ENCODE results near the gene XIRP2. TPM values are rescaled to one million over a fixed set of nuclear protein-coding genes. Genes with fewer than 3 reads are reported as not detected.
"Not testable (repeated sequence)": the region's sequence is repeated elsewhere in the genome, so short reads cannot be mapped to it uniquely, and the experiment has no call there.

Gene XIRP2
- polyA plus RNA-seq, 4 donors: 0.05 to 0.15 (median 0.11) TPM

DNA sequence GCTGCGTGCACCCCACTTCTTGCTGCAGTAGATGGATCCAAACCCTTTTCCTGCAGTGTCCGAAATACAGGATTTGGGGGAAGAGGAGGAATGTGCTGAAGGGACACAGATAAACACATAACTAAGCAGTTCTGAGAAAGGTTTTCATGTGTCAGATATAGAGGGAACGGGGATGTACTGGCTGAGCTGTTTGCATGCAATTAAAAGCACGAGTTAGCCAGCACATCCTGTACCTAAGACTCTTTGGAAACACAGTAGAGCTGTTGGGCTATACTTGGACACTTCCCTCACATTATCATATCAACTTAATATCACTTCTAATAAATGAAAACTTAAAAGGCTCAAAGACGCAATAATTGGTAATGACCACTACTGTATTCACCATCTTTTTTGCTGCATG is 377.4 kb downstream of the XIRP2 start:
- no peak for DNase-seq (ENCODE audit: low read depth in 4 of 4, low spot score in 3 of 4)

DNA sequence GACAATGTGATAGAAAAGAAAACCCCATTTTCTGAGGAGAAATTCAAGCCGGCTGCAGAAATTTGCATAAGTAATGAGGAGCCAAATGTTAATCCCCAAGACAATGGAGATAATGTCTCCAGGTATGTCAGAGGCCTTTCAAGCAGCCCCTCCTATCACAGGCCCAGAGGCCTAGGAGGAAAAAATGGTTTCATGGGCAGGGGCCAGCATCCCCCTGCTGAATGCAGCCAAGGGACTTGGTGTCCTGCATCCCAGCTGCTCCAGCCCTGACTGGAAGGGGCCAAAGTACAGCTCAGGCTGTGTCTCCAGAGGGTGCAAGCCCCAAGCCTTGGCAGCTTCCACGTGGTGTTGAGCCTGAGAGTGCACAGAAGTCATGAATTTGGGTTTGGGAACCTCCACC is 380.0 kb downstream of the XIRP2 start:
- DNase-seq (ENCODE audit: low read depth in 4 of 4, low spot score in 3 of 4): not testable (repeated sequence)

- no peak for DNase-seq (ENCODE audit: low read depth in 4 of 4, low spot score in 3 of 4)
Observed at GRCh38 chr2:167271932-167272331, 383.7 kb downstream of the XIRP2 start.

DNA sequence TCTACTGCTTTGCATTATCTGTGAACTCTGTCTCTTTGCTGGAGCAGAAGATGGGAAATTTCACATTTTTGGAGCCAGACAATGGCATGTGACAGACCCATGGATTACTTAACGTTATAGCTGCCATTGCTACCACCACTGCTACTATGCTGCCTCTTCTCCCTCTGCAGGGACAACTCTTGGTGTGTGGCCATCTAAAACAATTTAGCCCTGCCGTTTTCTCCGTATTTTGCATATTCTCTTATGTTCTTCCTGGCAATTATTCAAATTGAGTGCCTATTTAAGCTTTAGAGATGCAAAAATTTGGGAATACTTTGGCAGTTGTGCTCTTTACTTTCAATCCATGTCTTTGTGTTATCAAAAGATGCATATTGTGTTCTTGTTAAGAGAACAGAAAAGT is 386.8 kb downstream of the XIRP2 start:
- no peak for DNase-seq (ENCODE audit: low read depth in 4 of 4, low spot score in 3 of 4)

DNA sequence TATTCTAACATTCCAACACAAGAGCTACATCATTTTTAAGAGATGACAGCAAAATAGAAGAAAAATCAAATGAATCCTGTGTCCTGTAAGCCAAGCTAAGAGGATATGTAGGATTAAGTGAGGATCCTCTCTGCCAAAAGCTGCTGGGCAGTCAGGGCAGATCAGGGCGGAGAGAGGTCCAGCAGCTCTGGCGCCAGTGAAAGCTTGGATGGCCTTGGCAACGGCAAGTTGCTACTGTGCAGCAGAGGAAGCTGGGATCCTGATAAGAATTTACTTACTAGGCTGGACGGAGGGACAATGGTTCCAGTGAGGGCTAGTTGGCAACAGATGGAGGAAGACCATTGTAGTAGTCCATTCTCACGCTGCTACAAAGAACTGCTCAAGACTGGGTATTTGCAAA is 391.5 kb downstream of the XIRP2 start:
- no peak for DNase-seq (ENCODE audit: low read depth in 4 of 4, low spot score in 3 of 4)

DNA sequence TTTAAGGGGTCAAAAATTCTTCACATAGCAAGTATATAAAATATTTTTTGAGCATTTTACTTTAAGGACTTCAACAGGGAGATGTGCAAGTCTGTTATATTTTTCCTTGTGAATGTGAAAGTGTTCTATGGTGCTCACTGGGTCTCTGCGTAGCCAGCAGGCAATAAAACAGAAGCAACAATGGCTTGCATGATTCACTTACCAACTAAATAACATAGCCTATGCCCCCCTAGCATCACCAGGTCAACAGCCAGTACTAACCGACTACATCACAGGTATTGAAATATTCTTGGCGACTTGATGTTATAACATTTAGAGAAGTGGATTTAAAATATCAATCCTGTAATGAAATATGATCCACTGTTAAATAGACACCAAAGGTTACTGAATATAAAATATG is 398.9 kb downstream of the XIRP2 start:
- no peak for DNase-seq (ENCODE audit: low read depth in 4 of 4, low spot score in 3 of 4)

DNA sequence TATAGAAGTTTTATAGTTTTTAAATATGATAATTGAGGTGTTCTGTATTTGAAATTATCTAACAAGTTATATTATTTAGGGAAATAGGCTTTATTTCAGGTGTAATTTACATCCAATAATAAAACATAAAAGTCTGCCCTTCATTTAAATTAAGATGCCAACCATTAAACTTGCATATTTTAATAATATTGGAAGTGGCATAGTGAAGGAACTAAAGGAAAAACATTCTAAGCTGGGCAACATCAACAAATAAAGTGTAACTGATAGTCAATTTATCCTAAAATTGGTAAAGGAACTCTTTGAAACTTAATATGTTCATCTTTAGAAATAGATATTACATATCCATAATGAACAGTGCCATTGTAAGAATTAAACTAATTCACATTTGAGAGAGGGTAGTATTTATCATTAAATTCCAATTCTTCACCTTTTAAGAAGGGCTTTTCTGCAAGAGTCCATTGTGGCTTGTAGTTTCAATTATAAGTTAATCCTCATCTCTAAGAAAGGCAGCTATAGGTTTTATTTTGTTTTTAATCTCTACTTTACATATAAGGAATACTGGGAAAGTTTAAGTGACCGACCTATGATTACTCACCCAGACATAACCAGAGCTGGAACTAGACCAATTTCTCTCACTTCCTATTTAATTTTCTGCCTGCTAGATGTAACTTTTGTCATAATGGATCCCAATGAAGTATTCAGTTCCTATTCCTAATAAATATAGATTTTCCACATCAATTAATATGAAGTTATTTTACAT is 401.6 kb downstream of the XIRP2 start:
- no peak for DNase-seq (ENCODE audit: low read depth in 4 of 4, low spot score in 3 of 4)

- peak; percentile 79 to 86 (median 82) for DNase-seq (ENCODE audit: low read depth in 4 of 4, low spot score in 3 of 4)
Observed at GRCh38 chr2:167292430-167293171, 404.3 kb downstream of the XIRP2 start, which contains the start of gene B3GALT1. B3GALT1 (plus strand) TSS chr2:167293001.

DNA sequence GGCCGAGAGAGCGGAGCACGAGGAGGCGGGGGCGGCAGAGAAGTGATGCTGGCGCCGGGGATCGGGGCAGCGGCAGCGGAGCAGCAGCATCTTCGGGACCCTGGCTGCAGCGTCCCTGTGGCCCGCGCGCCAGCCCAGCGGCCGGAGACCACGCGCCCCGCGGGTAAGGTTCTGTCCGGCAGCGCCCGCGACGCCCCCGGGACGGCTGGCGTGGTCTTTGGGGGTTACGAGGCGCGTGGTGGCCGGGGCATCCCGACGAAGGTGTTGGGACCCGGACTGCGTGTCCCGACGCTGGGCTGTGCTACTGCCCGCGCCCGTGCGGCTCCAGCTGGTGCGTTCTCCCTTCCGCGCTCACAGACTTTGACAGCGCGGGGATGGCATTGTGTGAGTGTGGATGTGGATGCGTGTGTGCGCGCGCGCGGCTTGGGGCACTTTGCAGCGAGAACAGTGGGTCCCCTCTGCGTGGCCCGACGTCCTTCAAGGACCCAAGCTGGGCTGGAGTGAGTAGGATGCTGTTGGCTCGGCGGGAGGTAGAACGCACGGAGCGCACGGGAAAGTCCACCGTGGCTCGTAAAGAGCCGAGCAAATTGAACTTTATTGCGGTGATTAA is 405.0 kb downstream of the XIRP2 start:
- peak in 1 of 4 donors; percentile 3 for DNase-seq (ENCODE audit: low read depth in 4 of 4, low spot score in 3 of 4)

DNA sequence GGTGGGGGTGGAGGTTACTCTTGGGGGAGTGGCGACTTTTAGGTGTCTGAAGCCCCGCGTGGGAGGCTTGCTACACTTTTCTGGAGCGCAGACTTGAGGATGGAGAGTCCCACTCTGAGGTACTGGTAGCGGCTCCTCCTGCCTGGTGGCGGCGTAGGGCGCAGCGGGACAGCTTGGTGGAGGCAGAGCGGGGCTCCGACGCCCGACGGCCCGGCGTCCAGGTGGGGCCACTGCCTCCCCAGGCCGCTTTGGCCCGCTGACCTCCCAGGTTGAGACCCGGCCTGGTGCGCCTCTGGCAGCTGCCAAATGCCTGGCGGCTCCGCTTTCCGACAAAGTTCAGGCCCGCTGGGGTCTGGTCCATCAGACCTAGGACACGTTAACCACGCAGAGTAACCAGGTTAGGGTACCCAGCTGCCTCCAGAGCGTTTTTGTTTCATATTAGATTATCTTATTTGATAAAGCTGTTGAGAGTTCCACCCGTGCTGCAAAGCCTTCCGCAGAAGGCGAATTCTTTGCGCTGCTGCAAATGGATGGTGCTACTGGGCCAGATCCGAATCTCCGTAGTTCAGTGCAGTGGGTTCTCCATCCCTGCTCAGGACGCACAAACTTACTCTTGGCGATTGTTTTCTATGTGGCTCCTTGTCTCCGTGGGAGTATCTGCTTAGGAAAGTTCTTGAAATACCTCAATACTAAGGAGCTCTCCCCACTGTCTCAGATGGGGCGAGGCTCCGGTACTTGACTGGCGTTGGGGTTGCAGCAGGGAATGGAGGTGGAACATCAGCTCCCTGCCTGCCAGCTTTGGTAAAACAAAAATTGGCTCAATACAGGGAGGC is 405.9 kb downstream of the XIRP2 start:
- peak in 1 of 4 donors; percentile 17 for DNase-seq (ENCODE audit: low read depth in 4 of 4, low spot score in 3 of 4)

DNA sequence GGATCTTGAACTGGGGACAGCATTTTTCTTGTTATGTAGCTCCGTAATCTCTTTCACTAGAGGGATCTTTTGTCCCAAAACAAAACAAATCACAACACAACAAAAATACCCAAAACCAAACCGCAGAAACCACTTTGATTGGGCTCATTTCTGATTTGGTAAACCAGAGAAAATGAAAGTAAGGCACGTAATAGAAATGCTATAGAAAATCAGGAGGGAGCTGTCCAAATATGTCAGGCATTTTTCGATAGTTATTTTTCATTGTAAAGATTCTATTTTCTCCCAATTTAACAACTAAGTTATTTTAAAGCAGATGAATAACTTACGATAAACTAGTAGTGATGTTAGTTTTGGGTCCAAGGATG is 406.5 kb downstream of the XIRP2 start:
- peak in 1 of 4 donors; percentile 15 for DNase-seq (ENCODE audit: low read depth in 4 of 4, low spot score in 3 of 4)

GRCh38 chr2:167297292-167297691 is 409.0 kb downstream of the XIRP2 start:
- DNase-seq (ENCODE audit: low read depth in 4 of 4, low spot score in 3 of 4): no peak

- no peak for DNase-seq (ENCODE audit: low read depth in 4 of 4, low spot score in 3 of 4)
Observed at GRCh38 chr2:167298017-167298416, 409.7 kb downstream of the XIRP2 start.
